GM18517 (cell line): ENCODE data around the gene RPS4Y1.

Experiments used
- ATAC-seq: cut with Tn5 transposase; IDR thresholded peaks from one replicate; pipeline ENCODE4 v1.9.1; 2021; ENCODE audit warnings: mild to moderate bottlenecking, moderate library complexity; ENCODE audit not compliant: unreplicated experiment

The RPS4Y1 gene

GRCh38 chrY:2874211-2874610 is 32.8 kb downstream of the RPS4Y1 start:
- no peak for ATAC-seq

GRCh38 chrY:2883561-2883960 is 42.2 kb downstream of the RPS4Y1 start:
- ATAC-seq = no peak

- no peak for ATAC-seq
Observed at GRCh38 chrY:2885880-2886279, 44.5 kb downstream of the RPS4Y1 start.

GRCh38 chrY:2887386-2887785 is 46.0 kb downstream of the RPS4Y1 start:
- no peak for ATAC-seq

GRCh38 chrY:2887955-2888354 is 46.6 kb downstream of the RPS4Y1 start:
- no peak for ATAC-seq

GRCh38 chrY:2893471-2893870 is 52.1 kb downstream of the RPS4Y1 start:
- no peak for ATAC-seq

GRCh38 chrY:2896050-2896449 is 54.6 kb downstream of the RPS4Y1 start:
- ATAC-seq = no peak

- no peak for ATAC-seq
Observed at GRCh38 chrY:2907356-2907755, 66.0 kb downstream of the RPS4Y1 start.

- no peak for ATAC-seq
Observed at GRCh38 chrY:2913066-2913815, 71.8 kb downstream of the RPS4Y1 start.
